NB4 (cell line): ENCODE measurements around the gene CACNA1D.

Experiments used
- CTCF ChIP-seq: IDR thresholded peaks from one replicate; pipeline ENCODE4 v1.5.1; 2012; ENCODE audit warnings: low read depth, low read length
- MAX ChIP-seq: IDR thresholded peaks from 2 replicates; pipeline ENCODE4 v1.6.1; 2011; ENCODE audit warnings: low read depth, low read length
- POLR2A ChIP-seq: IDR thresholded peaks from 2 replicates; pipeline ENCODE4 v1.6.1; 2011; ENCODE audit warnings: mild to moderate bottlenecking; ENCODE audit not compliant: insufficient read length; ENCODE audit errors: extremely low read depth

- TF ChIP-seq CTCF: no peak
- TF ChIP-seq MAX: no peak
- TF ChIP-seq POLR2A: no peak
These were observed 278.2 kb downstream of the CACNA1D start for GRCh38 chr3:53772562-53772961.
